HTERT RPE-1 (cell line): ENCODE data around the gene POTEH.
"Not testable (repeated sequence)": the region's sequence is repeated elsewhere in the genome, so short reads cannot be mapped to it uniquely, and the experiment has no call there.

Experiments used
- in situ Hi-C: fragments of 300-500 bp; cut with MboI; formaldehyde crosslinking; loops from 4 replicates; pipeline ENCODE4 v1.14.3; 2020; ENCODE audit warnings: low sequenced_read_pairs

POTEH gene

DNA sequence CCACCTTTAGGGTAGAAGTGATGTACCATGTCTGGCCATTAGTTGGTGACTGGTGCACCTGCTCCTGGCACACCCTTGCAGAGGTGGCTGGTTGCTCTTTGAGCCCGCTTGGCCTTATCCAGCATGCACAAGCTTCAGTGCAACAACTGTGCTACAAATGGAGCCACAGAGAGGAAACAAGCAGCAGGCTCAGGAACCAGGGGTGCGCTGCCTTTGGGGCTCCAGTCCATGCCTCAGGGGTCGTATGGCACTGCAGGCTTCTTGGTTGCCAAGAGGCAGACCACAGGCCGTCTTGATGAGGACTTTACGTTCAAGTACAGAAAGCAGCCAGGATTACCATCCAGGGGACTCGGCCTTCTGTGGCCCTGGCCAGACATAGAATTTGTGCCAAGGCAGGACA, 44.6 kb downstream of the POTEH start:
- in situ Hi-C loops, result not testable (repeated sequence)

DNA sequence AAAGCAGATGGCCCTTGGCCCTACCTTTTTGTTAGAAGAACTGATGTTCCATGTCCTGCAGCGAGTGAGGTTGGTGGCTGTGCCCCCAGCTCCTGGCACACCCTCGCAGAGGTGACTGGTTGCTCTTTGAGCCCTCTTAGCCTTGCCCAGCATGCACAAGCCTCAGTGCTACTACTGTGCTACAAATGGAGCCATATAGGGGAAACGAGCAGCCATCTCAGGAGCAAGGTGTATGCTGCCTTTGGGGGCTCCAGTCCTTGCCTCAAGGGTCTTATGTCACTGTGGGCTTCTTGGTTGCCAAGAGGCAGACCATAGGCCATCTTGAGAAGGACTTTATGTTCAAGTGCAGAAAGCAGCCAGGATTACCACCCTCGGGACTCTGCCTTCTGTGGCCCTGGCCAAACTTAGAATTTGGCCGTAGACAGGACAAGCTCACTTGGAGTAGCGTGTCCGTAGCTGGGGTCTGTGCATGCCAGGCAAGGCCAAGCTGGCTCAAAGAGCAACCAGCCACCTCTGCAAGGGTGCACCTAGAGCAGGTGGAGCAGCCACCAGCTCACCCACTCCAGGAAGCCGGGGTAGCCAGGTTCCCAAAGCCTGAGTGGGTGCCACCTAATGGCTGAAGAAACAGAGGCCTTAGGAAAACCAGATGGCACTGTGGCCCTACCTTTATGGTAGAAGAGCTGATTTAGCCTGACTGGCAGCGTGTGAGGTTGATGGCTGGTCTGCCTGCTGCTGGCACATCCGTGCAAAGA, 48.5 kb downstream of the POTEH start:
- in situ Hi-C loops, result not testable (repeated sequence)

DNA sequence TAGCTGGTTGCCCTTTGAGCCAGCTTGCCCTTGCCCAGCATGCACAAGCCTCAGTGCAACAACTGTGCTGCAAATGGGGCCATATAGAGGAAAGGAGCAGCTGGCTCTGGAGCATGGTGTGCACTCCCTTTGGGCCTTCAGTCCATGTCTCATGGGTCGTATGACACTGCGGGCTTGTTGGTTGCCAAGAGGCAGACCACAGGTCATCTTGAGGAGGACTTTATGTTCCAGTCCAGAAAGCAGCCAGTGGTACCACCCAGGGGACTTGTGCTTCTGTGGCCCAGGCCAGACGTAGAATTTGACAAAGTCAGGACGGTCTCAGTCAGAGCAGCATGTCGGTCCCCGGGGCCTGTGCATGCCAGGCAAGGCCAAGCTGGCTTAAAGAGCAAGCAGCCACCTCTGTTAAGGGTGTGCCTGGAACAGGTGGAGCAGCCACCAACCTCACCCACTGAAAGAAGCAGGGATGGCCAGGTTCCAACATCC, 49.1 kb downstream of the POTEH start:
- in situ Hi-C loops, result not testable (repeated sequence)

DNA sequence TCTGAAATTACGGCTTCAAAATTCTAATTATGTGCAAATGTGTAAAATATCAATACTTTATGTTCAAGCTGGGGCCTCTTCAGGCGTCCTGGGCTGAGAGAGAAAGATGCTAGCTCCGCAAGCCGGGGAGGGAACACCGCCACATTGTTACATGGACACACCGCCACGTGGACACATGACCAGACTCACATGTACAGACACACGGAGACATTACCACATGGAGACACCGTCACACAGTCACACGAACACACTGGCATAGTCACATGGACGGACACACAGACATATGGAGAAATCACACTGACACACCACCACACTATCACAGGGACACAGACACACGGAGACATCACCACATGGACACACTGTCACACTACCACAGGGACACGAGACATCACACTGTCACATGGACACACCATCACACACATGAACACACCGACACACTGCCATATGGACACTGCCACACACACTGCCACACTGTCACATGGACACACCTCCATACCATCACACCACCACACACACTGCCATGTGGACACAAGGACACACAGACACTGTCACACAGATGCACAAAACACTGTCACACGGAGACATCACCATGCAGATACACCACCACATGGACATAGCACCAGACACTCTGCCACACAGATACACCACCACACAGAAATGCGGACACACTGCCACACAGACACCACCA, 58.0 kb downstream of the POTEH start:
- in situ Hi-C loops, result not testable (repeated sequence)

DNA sequence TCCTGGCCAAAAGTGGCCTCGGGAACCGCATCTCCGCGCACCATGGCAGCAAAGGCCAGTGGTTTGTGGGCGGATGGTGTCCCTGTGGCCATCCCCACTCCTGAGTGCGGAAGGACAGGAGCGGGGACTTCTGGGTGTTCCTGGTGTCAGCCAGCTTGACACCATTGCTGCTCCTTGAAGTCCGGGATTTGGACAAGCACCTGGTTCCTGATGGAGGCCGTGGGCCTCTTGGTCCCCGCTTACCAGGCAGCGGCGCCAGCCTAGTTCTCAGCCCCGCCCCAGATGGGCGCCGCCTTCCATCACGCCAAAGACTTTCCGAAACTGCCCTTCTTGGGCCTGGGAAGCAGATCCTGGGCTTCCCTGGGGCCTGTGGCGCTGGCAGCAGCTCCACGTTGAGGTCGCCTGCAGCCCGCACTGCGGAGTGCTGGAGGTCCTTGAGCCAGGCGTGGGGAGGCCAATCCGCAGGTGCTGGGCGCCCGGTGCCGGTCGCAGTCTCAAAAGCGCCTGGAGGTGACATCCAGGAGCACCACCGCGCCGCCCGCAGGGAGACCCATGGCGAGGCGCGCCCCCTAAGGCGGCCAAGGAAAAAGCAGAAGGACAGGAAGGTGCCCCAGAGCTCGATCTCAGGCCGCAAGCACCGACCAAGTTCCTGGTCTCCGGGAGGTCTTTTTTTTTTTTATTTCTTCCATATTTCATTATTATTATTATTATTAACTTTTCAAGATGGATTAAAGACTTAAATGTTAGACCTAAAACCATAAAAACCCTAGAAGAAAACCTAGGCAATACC, 59.5 kb downstream of the POTEH start:
- in situ Hi-C loops, result not testable (repeated sequence)

DNA sequence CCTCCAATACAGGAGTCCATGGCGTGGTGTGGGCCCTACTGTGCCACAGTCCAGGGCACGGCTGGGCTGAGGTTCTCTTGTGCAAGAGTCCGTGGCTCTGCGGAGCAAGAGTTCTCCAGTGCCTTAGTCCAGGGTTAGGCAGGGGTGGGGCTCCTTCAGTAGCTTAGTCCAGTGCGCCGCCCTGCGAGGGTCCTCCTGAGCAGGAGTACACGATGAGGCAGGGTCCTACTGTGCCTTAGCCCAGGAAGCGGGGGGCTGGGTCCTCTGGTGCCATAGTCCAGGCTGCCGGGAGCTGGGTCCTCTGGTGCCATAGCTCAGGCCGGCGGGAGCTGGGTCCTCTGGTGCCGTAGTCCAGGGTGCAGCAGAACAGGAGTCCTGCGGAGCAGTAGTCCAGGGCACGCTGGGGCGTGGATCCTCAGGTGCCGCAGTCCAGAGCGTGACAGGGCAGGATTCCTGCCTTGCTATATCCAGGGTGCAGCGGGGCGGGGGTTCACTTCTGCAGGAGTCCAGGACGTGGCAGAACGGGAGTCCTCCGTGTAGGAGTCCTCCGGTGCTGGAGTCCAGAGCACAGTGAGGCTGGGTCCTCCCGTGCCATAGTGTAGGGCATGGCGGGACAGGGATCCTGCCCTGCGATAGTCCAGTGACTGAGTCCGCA, 69.7 kb downstream of the POTEH start:
- in situ Hi-C loops, result not testable (repeated sequence)

DNA sequence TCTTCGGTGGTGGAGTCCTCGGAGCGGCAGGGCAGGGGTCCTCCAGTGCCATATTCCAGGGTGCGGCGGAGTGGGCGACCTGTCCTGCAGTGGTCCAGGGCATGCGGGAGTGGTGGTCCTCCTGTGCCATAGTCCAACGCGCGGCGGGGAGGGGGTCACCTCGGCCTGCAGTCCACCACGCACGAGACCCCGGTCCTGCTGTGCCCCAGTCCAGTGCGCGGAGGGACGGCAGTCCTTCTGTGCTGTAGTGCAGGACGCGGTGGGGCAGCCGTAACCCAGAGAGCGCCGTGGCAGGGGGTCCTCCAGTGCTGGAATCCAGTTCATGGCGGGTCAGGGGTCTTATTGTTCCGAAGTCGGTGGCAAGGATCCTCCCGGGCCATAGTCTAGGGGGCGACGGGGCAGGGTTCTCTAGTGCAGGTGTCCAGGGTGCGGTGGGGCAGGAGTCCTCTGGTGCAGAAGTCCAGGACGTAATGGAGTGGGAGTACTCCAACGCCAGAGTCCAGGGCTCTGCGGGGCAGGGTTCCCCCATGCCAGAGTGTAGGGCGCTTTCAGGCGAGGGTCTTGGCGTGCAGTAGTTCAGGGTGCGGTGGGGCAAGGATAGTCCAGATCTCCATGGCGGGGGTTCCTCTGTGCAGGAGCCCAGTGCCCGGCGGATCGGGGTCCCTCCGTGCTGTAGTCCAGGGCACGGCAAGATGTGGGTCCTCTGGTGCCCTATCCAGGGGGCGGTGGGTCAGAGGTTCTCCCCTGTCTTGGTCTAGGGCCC, 70.7 kb downstream of the POTEH start:
- in situ Hi-C loops, result not testable (repeated sequence)

DNA sequence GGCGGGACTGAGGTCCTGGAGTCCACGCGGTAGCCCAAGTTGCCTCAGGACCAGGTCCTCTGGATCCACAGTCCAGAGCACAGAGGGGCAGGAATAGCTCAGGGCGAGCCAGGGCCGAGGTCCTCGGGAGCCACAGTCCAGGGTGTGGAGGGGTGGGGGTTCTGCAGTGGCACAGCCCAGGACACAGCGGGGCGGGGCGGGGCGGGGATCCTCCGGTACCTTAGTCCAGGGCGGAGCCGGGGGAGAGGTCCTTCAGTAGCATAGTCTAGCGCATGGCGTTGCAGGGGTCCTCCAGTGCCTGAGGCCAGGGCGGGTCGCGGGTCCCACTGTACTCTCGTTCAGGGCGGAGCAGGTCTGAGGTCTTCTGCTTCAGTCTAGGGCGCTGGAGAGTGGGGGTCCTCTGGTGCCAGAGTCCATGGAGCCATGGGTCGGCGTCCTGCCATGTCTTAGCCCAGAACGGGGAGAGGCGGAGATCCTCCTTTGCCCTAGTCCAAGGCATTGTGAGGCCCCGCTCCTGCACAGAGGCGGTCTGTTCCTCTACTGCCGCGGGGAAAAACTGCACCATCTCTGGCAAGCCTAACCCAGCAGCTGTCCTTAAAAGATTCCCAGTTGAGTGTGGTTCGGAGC, 71.4 kb downstream of the POTEH start:
- in situ Hi-C loops, result not testable (repeated sequence)

DNA sequence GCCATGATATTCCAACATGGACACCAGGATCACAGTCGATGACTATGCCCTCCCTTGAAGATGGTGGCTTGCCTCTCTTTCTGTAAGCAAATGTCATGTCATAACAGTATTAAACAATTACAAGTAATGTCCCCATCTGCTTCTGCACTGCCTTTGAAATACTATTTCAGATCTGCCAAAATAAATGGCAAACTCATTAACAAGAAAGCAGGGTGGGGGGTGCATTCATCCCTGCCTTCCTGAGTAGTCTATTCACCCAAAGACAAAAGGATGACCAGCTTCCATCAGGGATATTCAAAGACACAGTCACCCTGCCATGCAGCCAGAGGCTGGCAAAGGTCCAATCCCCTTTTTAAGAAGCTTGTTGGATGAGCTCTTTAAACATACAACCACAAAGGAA, 73.7 kb downstream of the POTEH start:
- in situ Hi-C loops, result not testable (repeated sequence)
